Measurements from ENCODE around the gene RDM1. TPM values are rescaled to one million over a fixed set of nuclear protein-coding genes. Genes with fewer than 3 reads are reported as not detected.

The RDM1 gene
- total and polyA plus RNA-seq, 8 donors, result 0.98 to 5.9 TPM; not detected in 6

DNA sequence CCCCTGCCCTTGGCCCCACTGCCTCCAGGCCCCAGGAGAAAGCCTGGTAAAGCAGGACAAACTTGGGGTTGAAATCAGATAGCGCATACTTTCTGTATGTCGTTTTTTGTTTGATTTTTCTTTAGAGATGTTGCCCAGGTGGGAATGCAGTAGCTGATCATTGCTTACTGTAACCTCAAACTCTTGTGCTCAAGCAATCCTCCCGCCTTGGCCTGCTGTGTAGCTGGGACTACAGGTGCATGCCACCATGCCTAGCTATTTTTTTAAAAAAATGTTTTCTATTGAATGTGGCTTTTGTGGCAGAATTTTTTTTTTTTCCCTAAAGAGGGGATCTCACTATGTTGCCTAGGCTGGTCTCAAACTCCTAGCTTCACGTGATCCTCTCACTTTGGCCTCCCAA lies 39.3 kb downstream of the RDM1 start:
- TF ChIP-seq POLR2A (IDR thresholded peaks at IDR 0.05) (no peak), EP300 (IDR thresholded peaks at IDR 0.05) (no peak), POLR2AphosphoS5 (IDR thresholded peaks at IDR 0.05) (no peak)
- TF ChIP-seq, protein P1, sequence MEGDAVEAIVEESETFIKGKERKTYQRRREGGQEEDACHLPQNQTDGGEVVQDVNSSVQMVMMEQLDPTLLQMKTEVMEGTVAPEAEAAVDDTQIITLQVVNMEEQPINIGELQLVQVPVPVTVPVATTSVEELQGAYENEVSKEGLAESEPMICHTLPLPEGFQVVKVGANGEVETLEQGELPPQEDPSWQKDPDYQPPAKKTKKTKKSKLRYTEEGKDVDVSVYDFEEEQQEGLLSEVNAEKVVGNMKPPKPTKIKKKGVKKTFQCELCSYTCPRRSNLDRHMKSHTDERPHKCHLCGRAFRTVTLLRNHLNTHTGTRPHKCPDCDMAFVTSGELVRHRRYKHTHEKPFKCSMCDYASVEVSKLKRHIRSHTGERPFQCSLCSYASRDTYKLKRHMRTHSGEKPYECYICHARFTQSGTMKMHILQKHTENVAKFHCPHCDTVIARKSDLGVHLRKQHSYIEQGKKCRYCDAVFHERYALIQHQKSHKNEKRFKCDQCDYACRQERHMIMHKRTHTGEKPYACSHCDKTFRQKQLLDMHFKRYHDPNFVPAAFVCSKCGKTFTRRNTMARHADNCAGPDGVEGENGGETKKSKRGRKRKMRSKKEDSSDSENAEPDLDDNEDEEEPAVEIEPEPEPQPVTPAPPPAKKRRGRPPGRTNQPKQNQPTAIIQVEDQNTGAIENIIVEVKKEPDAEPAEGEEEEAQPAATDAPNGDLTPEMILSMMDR (IDR thresholded peaks at IDR 0.05), result no peak
- intact Hi-C loops (cut with DNase I; ENCODE audit: low total_unique reads), result no loop called here
- Histone ChIP-seq H3K27ac (peak overlapping the region in 3 of 5 donors; percentile 1 to 25 (median 10)), H3K27me3 (peaks cover 0 to under 1% (median 0%) of the 10 kb centered on the region in 3 donors), H3K36me3 (no peaks in the 10 kb centered on the region), H3K9me3 (no peaks in the 10 kb centered on the region), H3K4me3 (no peak overlapping the region), H3K4me1 (peaks cover 0 to 14% (median 6%) of the 10 kb centered on the region in 4 donors)
- DNase-seq, result no peak
- WGBS, 5 donors, result 70 to 83% (median 80%) methylated on average over 4 of the region's 4 CpGs

DNA sequence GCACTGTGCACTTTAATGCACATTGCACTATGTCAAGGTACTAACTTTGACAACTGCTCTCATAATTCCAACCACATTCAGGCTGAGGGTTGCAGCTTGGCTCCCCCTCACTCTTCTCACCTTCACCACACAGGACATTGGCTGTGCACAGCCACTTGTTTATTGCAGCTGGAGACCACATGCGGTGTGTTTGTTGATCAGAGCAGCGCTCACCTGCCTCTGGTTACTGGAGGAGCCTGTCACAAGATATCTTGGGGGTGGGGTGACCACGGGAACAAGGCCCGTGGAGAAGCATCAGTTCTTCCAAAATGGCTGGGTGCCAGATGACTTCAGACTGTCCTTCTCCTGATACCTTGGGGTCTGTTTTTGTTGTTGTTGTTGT lies 39.8 kb downstream of the RDM1 start:
- 22 to 66% (median 49%) methylated on average over 4 of the region's 4 CpGs for WGBS, 5 donors
- peaks cover 0 to 14% (median 6%) of the 10 kb centered on the region in 4 donors for H3K4me1 ChIP-seq
- H3K9me3 ChIP-seq, result no peaks in the 10 kb centered on the region
- H3K27ac ChIP-seq, result peak overlapping the region in 3 of 5 donors; percentile 1 to 25 (median 10)
- no peak for TF ChIP-seq EP300 (IDR thresholded peaks at IDR 0.05)
- H3K27me3 ChIP-seq, result no peaks in the 10 kb centered on the region
- DNase-seq, result peak; percentile 35 to 61
- no peak overlapping the region for H3K4me3 ChIP-seq
- intact Hi-C loops (cut with DNase I; ENCODE audit: low total_unique reads), result no loop called here
- no peaks in the 10 kb centered on the region for H3K36me3 ChIP-seq

DNA sequence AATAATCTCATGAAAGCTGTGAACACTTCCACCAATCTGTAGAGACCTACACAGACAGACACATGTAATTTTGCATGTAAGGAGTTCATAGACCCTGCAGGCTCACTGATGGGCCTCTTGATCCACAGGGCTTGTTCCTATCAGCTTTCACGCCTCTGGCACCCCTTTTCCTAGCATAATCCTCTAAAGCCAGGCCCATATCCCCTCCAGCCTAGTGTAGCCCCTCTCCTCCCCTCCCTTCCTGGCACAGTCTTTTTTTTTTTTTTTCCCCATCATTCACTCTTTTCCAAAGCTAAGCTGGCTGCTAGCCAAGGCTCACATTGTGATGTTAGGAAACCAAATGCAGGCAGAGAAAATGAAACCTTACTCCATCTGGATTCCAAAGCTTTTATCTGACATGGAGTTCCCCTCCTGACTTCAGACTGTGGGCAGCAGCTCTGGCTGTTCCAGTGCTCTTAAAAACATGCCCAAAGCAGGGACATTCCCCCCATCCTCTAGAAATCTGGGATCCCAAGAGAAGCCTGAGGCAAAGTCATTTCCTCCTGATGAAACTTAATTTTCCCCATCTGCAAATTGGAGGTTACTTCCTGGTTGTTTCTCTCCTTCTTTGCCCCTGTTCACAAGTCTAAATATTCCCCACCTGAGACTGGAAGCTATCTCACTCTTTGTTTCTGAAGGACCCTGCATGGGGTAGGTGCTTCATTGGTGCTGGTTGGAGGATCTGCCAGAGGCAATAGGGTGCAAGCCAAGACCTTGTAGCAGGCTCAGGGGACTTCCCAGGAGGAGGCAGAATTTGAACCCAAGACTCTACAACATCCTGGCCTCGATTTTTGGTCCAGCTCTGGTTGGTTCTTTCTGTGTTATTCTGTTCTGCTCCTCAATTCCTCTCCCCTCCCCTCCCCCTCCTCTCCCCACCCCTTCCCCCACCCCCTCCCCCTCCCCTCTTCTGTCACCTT lies 40.5 kb downstream of the RDM1 start:
- WGBS, 5 donors, result 69 to 92% (median 82%) methylated on average over 2 of the region's 2 CpGs

DNA sequence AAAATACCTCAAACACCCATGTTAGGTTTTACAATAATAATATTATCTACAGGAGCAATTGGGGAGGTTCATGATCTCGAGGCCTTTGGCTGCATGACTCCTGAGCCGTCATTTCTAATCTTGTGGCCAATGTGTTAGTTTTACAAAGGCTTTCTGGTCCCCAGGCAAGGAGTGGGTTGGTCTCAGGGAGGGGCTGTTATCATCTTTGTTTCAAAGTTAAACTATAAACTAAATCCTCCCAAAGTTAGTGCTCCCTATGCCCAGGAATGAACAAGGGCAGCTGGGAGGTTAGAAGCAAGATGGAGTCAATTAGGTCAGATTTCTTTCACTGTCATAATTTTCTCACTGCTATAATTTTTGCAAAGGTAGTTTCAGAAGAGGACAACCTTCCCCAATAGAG lies 41.3 kb downstream of the RDM1 start:
- no peaks in the 10 kb centered on the region for H3K9me3 ChIP-seq
- H3K27me3 ChIP-seq, result no peaks in the 10 kb centered on the region
- peak overlapping the region in 1 of 5 donors; percentile 46 for H3K27ac ChIP-seq
- intact Hi-C loops (cut with DNase I; ENCODE audit: low total_unique reads), result no loop called here
- no peaks in the 10 kb centered on the region for H3K36me3 ChIP-seq
- H3K4me1 ChIP-seq, result peaks cover 0 to 14% (median 6%) of the 10 kb centered on the region in 4 donors
- WGBS, 5 donors, result 39 to 68% (median 58%) methylated on average over 2 of the region's 2 CpGs
- no peak for DNase-seq
- TF ChIP-seq, protein P1 (IDR thresholded peaks at IDR 0.05), result no peak
- TF ChIP-seq EP300 (IDR thresholded peaks at IDR 0.05) (no peak), POLR2A (IDR thresholded peaks at IDR 0.05) (no peak), POLR2AphosphoS5 (IDR thresholded peaks at IDR 0.05) (no peak)
- no peak overlapping the region for H3K4me3 ChIP-seq

More for the DNA sequence above, 40.5 kb downstream of the RDM1 start:
- TF ChIP-seq, protein P1 (IDR thresholded peaks at IDR 0.05), result no peak
- TF ChIP-seq POLR2A (IDR thresholded peaks at IDR 0.05) (no peak), EP300 (IDR thresholded peaks at IDR 0.05) (no peak)
- Histone ChIP-seq H3K27me3 (no peaks in the 10 kb centered on the region), H3K27ac (peak overlapping the region in 3 of 5 donors; percentile 25 to 46 (median 41)), H3K9me3 (no peaks in the 10 kb centered on the region), H3K4me3 (no peak overlapping the region), H3K4me1 (peaks cover 0 to 14% (median 6%) of the 10 kb centered on the region in 4 donors), H3K36me3 (no peaks in the 10 kb centered on the region)
- peak; percentile 39 to 78 for DNase-seq
- intact Hi-C loops (cut with DNase I; ENCODE audit: low total_unique reads), result no loop called here

Data from stomach (tissue), 9 donors.